Breast epithelium (tissue), 4 donors: ENCODE data around the gene RGS3. TPM values are rescaled to one million over a fixed set of nuclear protein-coding genes. Genes with fewer than 3 reads are reported as not detected.

Experiments used
- DNase-seq, 2 donors: peaks; one replicate each; pipeline ENCODE4 v3.0.0-alpha.2; 2019; ENCODE audit warnings: low spot score in 2 of 2
- H3K27ac ChIP-seq, 2 donors: fragments of 200-600 bp; sonication (generic) in 1 of 2; one replicate each; pipeline ENCODE4 v1.5.1; 2016 to 2019; ENCODE audit warnings: mild to moderate bottlenecking in 1 of 2
- H3K27me3 ChIP-seq, 2 donors: fragments of 200-600 bp; sonication (generic) in 1 of 2; one replicate each; pipeline versions ENCODE4 v1.5.1 to v1.6.0; 2017 to 2019; ENCODE audit warnings: control low read depth in 1 of 2, mild to moderate bottlenecking in 1 of 2
- H3K36me3 ChIP-seq: fragments of 200-600 bp; one replicate; pipeline ENCODE4 v1.5.1; 2019
- H3K4me1 ChIP-seq, 2 donors: fragments of 200-600 bp; sonication (generic); one replicate each; pipeline ENCODE4 v1.5.1; 2016 to 2019; ENCODE audit warnings: control low read depth in 1 of 2
- H3K4me3 ChIP-seq, 3 donors: fragments of 200-600 bp; sonication (generic); 1 replicate in 2 of 3; 2 replicates in 1 of 3; pipeline ENCODE4 v1.5.1; 2016 to 2019; ENCODE audit warnings: mild to moderate bottlenecking in 3 of 3, moderate library complexity in 2 of 3
- H3K9me3 ChIP-seq, 2 donors: fragments of 200-600 bp; sonication (generic) in 1 of 2; one replicate each; pipeline ENCODE4 v1.5.1; 2016 to 2019; ENCODE audit warnings: control low read depth in 1 of 2
- CTCF ChIP-seq, 3 donors: fragments of 450-650 bp; IDR thresholded peaks; one replicate each; pipeline ENCODE4 v1.5.1; 2016 to 2017; ENCODE audit warnings: antibody characterized with exemption in 3 of 3, mild to moderate bottlenecking in 3 of 3, moderate library complexity in 3 of 3
- POLR2A ChIP-seq: fragments of 450-650 bp; IDR thresholded peaks from one replicate; pipeline ENCODE4 v1.6.1; 2016; ENCODE audit warnings: antibody characterized with exemption, mild to moderate bottlenecking, moderate library complexity
- POLR2AphosphoS5 ChIP-seq, 3 donors: sonication (generic); formaldehyde crosslinking; IDR thresholded peaks; one replicate each; pipeline ENCODE4 v1.6.1; 2017; ENCODE audit warnings: antibody characterized with exemption in 3 of 3
- intact Hi-C: fragments of 100-400 bp; cut with DNase I; formaldehyde crosslinking; loops from one replicate; pipeline ENCODE4 v1.15.1; 2023; ENCODE audit warnings: low total_unique reads
- total RNA-seq, 3 donors: library from RNA; depleted of rRNA; stranded (reverse); fragments of >200 nt; gene quantifications; one replicate each; pipeline ENCODE4 v1.1.0, GENCODE V29; 2016

Gene RGS3
- total RNA-seq, 3 donors from 2014 or later = 31.7 to 49.0 (median 35.4) TPM

- no peaks in the 10 kb centered on the region for H3K4me1 ChIP-seq
- H3K4me3 ChIP-seq = no peak overlapping the region
- no peaks in the 10 kb centered on the region for H3K27me3 ChIP-seq
- H3K36me3 ChIP-seq = no peaks in the 10 kb centered on the region
- intact Hi-C loops = no loop called here
- DNase-seq = no peak
- H3K27ac ChIP-seq = no peak overlapping the region
- TF ChIP-seq POLR2AphosphoS5 (IDR thresholded peaks at IDR 0.05) = no peak
- no peak for TF ChIP-seq CTCF (IDR thresholded peaks at IDR 0.05)
- no peak for TF ChIP-seq POLR2A
- no peaks in the 10 kb centered on the region for H3K9me3 ChIP-seq
Measured at GRCh38 chr9:113472199-113472598, 8.7 kb downstream of the RGS3 start.

GRCh38 chr9:113474360-113475028, 11.0 kb downstream of the RGS3 start:
- no peaks in the 10 kb centered on the region for H3K4me1 ChIP-seq
- no peak for DNase-seq
- TF ChIP-seq POLR2A = no peak
- no peak for TF ChIP-seq POLR2AphosphoS5 (IDR thresholded peaks at IDR 0.05)
- no peak for TF ChIP-seq CTCF (IDR thresholded peaks at IDR 0.05)
- H3K27me3 ChIP-seq = no peaks in the 10 kb centered on the region
- no peak overlapping the region for H3K27ac ChIP-seq
- intact Hi-C loops = no loop called here
- no peaks in the 10 kb centered on the region for H3K9me3 ChIP-seq
- H3K36me3 ChIP-seq = no peaks in the 10 kb centered on the region
- H3K4me3 ChIP-seq = no peak overlapping the region

- Histone ChIP-seq H3K4me1 (no peaks in the 10 kb centered on the region), H3K27ac (no peak overlapping the region), H3K27me3 (no peaks in the 10 kb centered on the region), H3K36me3 (no peaks in the 10 kb centered on the region), H3K9me3 (no peaks in the 10 kb centered on the region), H3K4me3 (no peak overlapping the region)
- intact Hi-C loops = no loop called here
- DNase-seq = no peak
- TF ChIP-seq POLR2AphosphoS5 (IDR thresholded peaks at IDR 0.05) (no peak), CTCF (IDR thresholded peaks at IDR 0.05) (no peak), POLR2A (no peak)
Measured at GRCh38 chr9:113475031-113475430, 11.5 kb downstream of the RGS3 start.

- no peak overlapping the region for H3K27ac ChIP-seq
Measured at GRCh38 chr9:113475992-113476391, 12.5 kb downstream of the RGS3 start.

More at GRCh38 chr9:113475992-113476391, 12.5 kb downstream of the RGS3 start:
- Histone ChIP-seq H3K4me1 (no peaks in the 10 kb centered on the region), H3K27me3 (no peaks in the 10 kb centered on the region), H3K36me3 (no peaks in the 10 kb centered on the region), H3K4me3 (no peak overlapping the region), H3K9me3 (no peaks in the 10 kb centered on the region)
- intact Hi-C loops = no loop called here
- TF ChIP-seq POLR2AphosphoS5 (IDR thresholded peaks at IDR 0.05) = no peak
- no peak for TF ChIP-seq CTCF (IDR thresholded peaks at IDR 0.05)
- no peak for TF ChIP-seq POLR2A
- no peak for DNase-seq
